B cell (primary cell): ENCODE data around the gene TFEB. TPM values are rescaled to one million over a fixed set of nuclear protein-coding genes. Genes with fewer than 3 reads are reported as not detected.

Source experiments
- ATAC-seq: fragments of 200-7000 bp; cut with Tn5 transposase; one replicate; pipeline ENCODE4 v1.10.0; 2021; ENCODE audit warnings: low read depth, mild to moderate bottlenecking, moderate number of reproducible peaks, moderate library complexity
- CTCF ChIA-PET: fragments of 350-600 bp; sonication (Branson Sonifier 250); formaldehyde crosslinking; loops from one replicate; lab custom pipeline; 2021; ENCODE audit warnings: antibody characterized with exemption, inconsistent platforms; lab: Charles Lee
- POLR2A ChIA-PET: fragments of 350-600 bp; sonication (Branson Sonifier 250); formaldehyde crosslinking; loops from one replicate; lab custom pipeline; 2021; ENCODE audit warnings: antibody characterized with exemption; lab: Charles Lee
- DNase-seq: peaks from one replicate; pipeline ENCODE4 v3.0.0; 2013
- H2AFZ ChIP-seq: 2 replicates; pipeline ENCODE4 v1.6.1; 2012; ENCODE audit warnings: mild to moderate bottlenecking, low read depth, low read length; ENCODE audit not compliant: insufficient read depth, poor library complexity, severe bottlenecking
- H3K27ac ChIP-seq, 2 donors: 1 replicate in 1 of 2; 2 replicates in 1 of 2; pipeline ENCODE4 v1.5.1; 2012 to 2013; ENCODE audit warnings: low read length in 2 of 2, mild to moderate bottlenecking in 2 of 2, moderate library complexity in 1 of 2
- H3K27me3 ChIP-seq, 4 experiments: fragments of 200-600 bp in 1 of 4; sonication (generic) in 1 of 4; replicated peaks in 1 of 4; 1 replicate in 2 of 4; 2 replicates in 2 of 4; pipeline versions ENCODE4 v1.6.1 to v1.7.0; 2013 to 2016; ENCODE audit warnings: low read length in 3 of 4, mild to moderate bottlenecking in 2 of 4, mixed read lengths in 1 of 4, moderate library complexity in 1 of 4; ENCODE audit not compliant: insufficient read depth in 4 of 4, control insufficient read depth in 3 of 4; ENCODE audit errors: control extremely low read depth in 1 of 4
- H3K36me3 ChIP-seq, 2 experiments: replicated peaks in 1 of 2; 1 replicate in 1 of 2; 2 replicates in 1 of 2; pipeline versions ENCODE4 v1.6.1 to v1.7.1; 2013; ENCODE audit warnings: low read length in 1 of 2; ENCODE audit not compliant: insufficient read depth in 2 of 2, control insufficient read depth in 1 of 2; ENCODE audit errors: control extremely low read depth in 1 of 2, extremely low read depth in 1 of 2
- H3K4me1 ChIP-seq, 2 donors: fragments of 200-600 bp in 1 of 2; sonication (generic) in 1 of 2; 1 replicate in 1 of 2; 2 replicates in 1 of 2; pipeline versions ENCODE4 v1.5.1 to v1.6.1; 2013 to 2017; ENCODE audit warnings: low read length in 2 of 2; ENCODE audit not compliant: control insufficient read depth in 2 of 2, insufficient read depth in 2 of 2
- H3K4me2 ChIP-seq: replicated peaks from 2 replicates; pipeline ENCODE3; 2012; ENCODE audit warnings: mild to moderate bottlenecking, low read depth, low read length; ENCODE audit not compliant: poor library complexity, severe bottlenecking
- H3K4me3 ChIP-seq, 5 experiments: fragments of 200-600 bp in 1 of 5; sonication (generic) in 1 of 5; 1 replicate in 3 of 5; 2 replicates in 2 of 5; pipeline versions ENCODE4 v1.5.1 to v1.7.0; 2011 to 2016; ENCODE audit warnings: low read length in 4 of 5, mild to moderate bottlenecking in 4 of 5, low read depth in 2 of 5, control low read depth in 1 of 5, moderate library complexity in 1 of 5; ENCODE audit not compliant: insufficient read depth in 1 of 5; ENCODE audit errors: control extremely low read depth in 1 of 5, extremely low read depth in 1 of 5
- H3K79me2 ChIP-seq: fragments of 200-600 bp; sonication (generic); one replicate; pipeline ENCODE4 v1.6.0; 2016; ENCODE audit warnings: low read length; ENCODE audit not compliant: control insufficient read depth, insufficient read depth
- H3K9ac ChIP-seq: fragments of 200-600 bp; sonication (generic); 2 replicates; pipeline ENCODE4 v1.6.1; 2017; ENCODE audit warnings: mild to moderate bottlenecking, low read length, moderate library complexity
- H3K9me3 ChIP-seq, 3 donors: one replicate each; pipeline versions ENCODE4 v1.6.1 to v1.7.1; 2013; ENCODE audit warnings: low read length in 2 of 3; ENCODE audit not compliant: control insufficient read depth in 2 of 3, insufficient read depth in 1 of 3; ENCODE audit errors: control extremely low read depth in 1 of 3
- H4K20me1 ChIP-seq: 2 replicates; pipeline ENCODE4 v1.6.0; 2012; ENCODE audit warnings: mild to moderate bottlenecking, low read length; ENCODE audit not compliant: insufficient read depth, control insufficient read depth, poor library complexity, severe bottlenecking
- H3K27ac Mint-ChIP-seq: one replicate; pipeline ENCODE4 v1.8.0; 2021; ENCODE audit warnings: mixed read lengths
- H3K27me3 Mint-ChIP-seq: one replicate; pipeline ENCODE4 v1.8.0; 2021; ENCODE audit warnings: mixed read lengths
- H3K4me1 Mint-ChIP-seq: one replicate; pipeline ENCODE4 v1.8.0; 2021; ENCODE audit warnings: mixed read lengths
- H3K4me3 Mint-ChIP-seq: one replicate; pipeline ENCODE4 v1.8.0; 2021; ENCODE audit warnings: mixed read lengths
- H3K9me3 Mint-ChIP-seq: one replicate; pipeline ENCODE4 v1.8.0; 2022; ENCODE audit warnings: mixed read lengths; ENCODE audit not compliant: insufficient read depth
- EZH2 ChIP-seq: IDR thresholded peaks from 2 replicates; pipeline ENCODE4 v1.6.1; 2012; ENCODE audit warnings: borderline replicate concordance, low read depth, mild to moderate bottlenecking, moderate library complexity, low read length; ENCODE audit not compliant: insufficient read depth, poor library complexity, severe bottlenecking
- WGBS: methylation state at CpG from one replicate; pipeline ENCODE4 v1.1.5; 2013; ENCODE audit warnings: missing lambda C conversion rate; ENCODE audit not compliant: insufficient coverage; 5-methylcytosine and 5-hydroxymethylcytosine counted together
- intact Hi-C: fragments of 100-400 bp; cut with micrococcal nuclease; formaldehyde crosslinking; loops from one replicate; pipeline ENCODE4 v1.10.0; 2022
- polyA plus RNA-seq: library from polyadenylated mRNA; depleted of rRNA; stranded (reverse); fragments of >200 nt; gene quantifications from 2 replicates; pipeline ENCODE4 v1.2.3, GENCODE V29; 2012
- total RNA-seq, 2 donors: library from RNA; stranded (reverse); fragments of 120-200 nt in 1 of 2; gene quantifications; 1 replicate in 1 of 2; 2 replicates in 1 of 2; pipeline versions ENCODE4 v1.2.3 to v1.2.4, GENCODE V29; 2013 to 2022
- TF ChIP-seq, protein P1 (sequence below): fragments of 200-600 bp; IDR thresholded peaks from one replicate; pipeline ENCODE4 v1.8.0; 2022; ENCODE audit warnings: antibody characterized with exemption, mild to moderate bottlenecking

Gene TFEB
- total and polyA plus RNA-seq, 2 donors (not counting 1 experiment from before 2014, with no cell fraction given): 113 to 148 TPM

DNA sequence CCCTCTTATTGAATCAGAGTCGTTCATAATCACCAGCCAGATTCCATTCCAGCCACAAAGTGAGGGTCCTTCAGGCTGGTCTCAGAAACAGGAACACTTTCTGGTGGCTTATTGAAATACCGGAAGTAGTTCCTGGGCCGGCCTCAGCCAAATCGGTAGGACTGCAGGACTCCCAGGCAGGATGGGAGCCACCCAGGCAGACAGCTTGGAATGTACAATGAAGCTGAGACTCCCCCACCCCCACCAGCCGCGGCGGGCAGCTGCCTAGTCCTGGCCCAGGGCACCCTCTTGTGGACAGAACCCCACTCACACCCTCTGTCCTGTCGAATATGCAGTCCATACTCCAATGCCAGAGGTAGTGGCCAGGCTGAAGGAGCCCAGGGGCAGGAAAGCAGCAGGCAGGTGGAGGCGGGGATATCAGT lies 53.3 kb downstream of the TFEB start:
- Histone ChIP-seq H3K27ac (no peak overlapping the region), H3K4me1 (peaks cover 9 to 26% of the 10 kb centered on the region in 2 donors), H3K9ac (no peak overlapping the region), H3K36me3 (peaks cover 0 to 31% of the 10 kb centered on the region in 2 experiments), H3K4me3 (no peak overlapping the region), H3K79me2 (no peaks in the 10 kb centered on the region), H3K27me3 (no peaks in the 10 kb centered on the region), H3K4me2 (peak overlapping the region; percentile 85), H3K9me3 (no peaks in the 10 kb centered on the region), H4K20me1 (peaks cover 2% of the 10 kb centered on the region), H2AFZ (peak overlapping the region; percentile 78)
- ATAC-seq (peak; percentile 76), DNase-seq (peak; percentile 81)
- Mint-ChIP-seq H3K4me3 (peak overlapping the region; percentile 66), H3K9me3 (no peaks in the 10 kb centered on the region), H3K4me1 (peaks cover 20% of the 10 kb centered on the region), H3K27ac (peak overlapping the region; percentile 82), H3K27me3 (no peaks in the 10 kb centered on the region)
- 5% methylated on average over 3 of the region's 9 CpGs for WGBS
- intact Hi-C loops: loop anchor here (1.0 to 5.0 kb wide), 7 partner anchors 25 to 365 kb away; partner anchors contain the start of gene TOMM6
- ChIA-PET POLR2A (interaction anchor here (0.7 to 1.6 kb wide), 7 partner anchors 10 to 869 kb away, joined by 4 to 6 read pairs (median 4); no protein-coding TSS in a partner anchor), CTCF (interaction anchor here (0.6 to 2.8 kb wide), 17 partner anchors 12 to 1910 kb away, joined by 3 to 28 read pairs (median 5); partner anchors contain the start of gene TFEB)
- TF ChIP-seq, protein P1, sequence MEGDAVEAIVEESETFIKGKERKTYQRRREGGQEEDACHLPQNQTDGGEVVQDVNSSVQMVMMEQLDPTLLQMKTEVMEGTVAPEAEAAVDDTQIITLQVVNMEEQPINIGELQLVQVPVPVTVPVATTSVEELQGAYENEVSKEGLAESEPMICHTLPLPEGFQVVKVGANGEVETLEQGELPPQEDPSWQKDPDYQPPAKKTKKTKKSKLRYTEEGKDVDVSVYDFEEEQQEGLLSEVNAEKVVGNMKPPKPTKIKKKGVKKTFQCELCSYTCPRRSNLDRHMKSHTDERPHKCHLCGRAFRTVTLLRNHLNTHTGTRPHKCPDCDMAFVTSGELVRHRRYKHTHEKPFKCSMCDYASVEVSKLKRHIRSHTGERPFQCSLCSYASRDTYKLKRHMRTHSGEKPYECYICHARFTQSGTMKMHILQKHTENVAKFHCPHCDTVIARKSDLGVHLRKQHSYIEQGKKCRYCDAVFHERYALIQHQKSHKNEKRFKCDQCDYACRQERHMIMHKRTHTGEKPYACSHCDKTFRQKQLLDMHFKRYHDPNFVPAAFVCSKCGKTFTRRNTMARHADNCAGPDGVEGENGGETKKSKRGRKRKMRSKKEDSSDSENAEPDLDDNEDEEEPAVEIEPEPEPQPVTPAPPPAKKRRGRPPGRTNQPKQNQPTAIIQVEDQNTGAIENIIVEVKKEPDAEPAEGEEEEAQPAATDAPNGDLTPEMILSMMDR: peak; percentile 77
- no peak for TF ChIP-seq EZH2

DNA sequence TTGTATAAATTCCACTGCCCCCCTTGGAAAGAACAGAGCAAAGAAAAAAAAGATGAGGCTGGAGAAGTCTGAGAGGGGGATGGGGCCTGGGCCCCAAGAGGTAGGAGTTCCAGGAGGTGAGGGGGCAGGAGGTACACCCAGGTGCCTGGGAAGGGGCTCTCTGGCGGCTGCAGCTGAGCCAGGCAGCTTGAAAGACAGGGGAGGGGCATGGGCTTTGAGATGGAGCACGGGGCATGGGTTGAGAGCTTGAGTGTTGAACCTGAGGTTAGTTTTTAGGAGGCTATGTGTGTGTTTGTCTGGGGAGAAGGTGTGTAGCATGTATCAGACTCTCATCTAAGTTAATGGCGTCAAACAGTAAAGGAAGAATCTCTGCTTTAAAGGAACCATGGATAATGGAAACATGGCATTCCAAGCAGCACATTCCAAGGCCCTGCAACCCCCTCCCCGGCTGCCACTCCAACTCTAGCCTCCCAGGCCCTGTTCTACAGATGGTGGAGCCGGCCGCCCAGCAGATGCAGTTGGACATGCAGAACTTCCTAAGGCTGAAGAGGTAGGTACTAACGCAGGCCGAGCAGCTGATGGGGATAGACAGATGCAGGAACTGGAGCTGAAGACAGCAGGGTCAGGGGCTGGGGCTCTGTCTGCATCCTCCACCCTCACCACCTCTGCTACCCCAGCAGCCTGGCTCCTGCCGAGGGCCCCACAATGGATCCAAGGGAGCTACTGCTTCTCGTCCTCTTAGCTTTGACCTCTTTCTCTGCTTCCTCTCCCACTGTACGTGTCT lies 55.0 kb downstream of the TFEB start:
- no peak overlapping the region for H3K9ac ChIP-seq
- Mint-ChIP-seq H3K27ac (peak overlapping the region; percentile 34), H3K27me3 (no peaks in the 10 kb centered on the region), H3K4me3 (no peak overlapping the region), H3K4me1 (peaks cover 20% of the 10 kb centered on the region), H3K9me3 (no peaks in the 10 kb centered on the region)
- intact Hi-C loops: loop anchor here (5.0 kb wide), 1 partner anchor 363 kb away; no protein-coding TSS in a partner anchor
- H3K4me3 ChIP-seq: no peak overlapping the region
- H3K4me2 ChIP-seq: no peak overlapping the region
- H4K20me1 ChIP-seq: no peaks in the 10 kb centered on the region
- no peak overlapping the region for H3K27ac ChIP-seq
- ATAC-seq: no peak
- ChIA-PET CTCF (interaction anchor here (0.8 to 2.8 kb wide), 8 partner anchors 24 to 312 kb away, joined by 3 to 28 read pairs (median 4); no protein-coding TSS in a partner anchor), POLR2A (interaction anchor here (0.6 kb wide), 2 partner anchors 54 to 1065 kb away, joined by 4 to 8 read pairs; partner anchors contain the start of gene TBCC)
- no peak for DNase-seq
- H3K79me2 ChIP-seq: no peaks in the 10 kb centered on the region
- WGBS: 71% methylated on average over 5 of the region's 11 CpGs
- H3K4me1 ChIP-seq: peaks cover 9 to 26% of the 10 kb centered on the region in 2 donors
- TF ChIP-seq, protein P1: no peak
- TF ChIP-seq EZH2: no peak
- peaks cover 0 to 4% (median 0%) of the 10 kb centered on the region in 4 experiments for H3K27me3 ChIP-seq
- H2AFZ ChIP-seq: no peak overlapping the region
- H3K9me3 ChIP-seq: no peaks in the 10 kb centered on the region
- peaks cover 0 to 16% of the 10 kb centered on the region in 2 experiments for H3K36me3 ChIP-seq
